NT2/D1 (cell line): ENCODE data around the gene ABI3BP.

Experiments
- DNase-seq: peaks from one replicate; pipeline ENCODE4 v3.0.0-alpha.2; 2011; ENCODE audit warnings: low read depth, low spot score
- H3K27me3 ChIP-seq: 2 replicates; pipeline ENCODE4 v1.6.0; 2011; ENCODE audit warnings: mild to moderate bottlenecking; ENCODE audit not compliant: insufficient read length, insufficient read depth
- H3K36me3 ChIP-seq: 2 replicates; pipeline ENCODE4 v1.6.1; 2011; ENCODE audit warnings: mild to moderate bottlenecking, low read length, mixed read lengths; ENCODE audit not compliant: insufficient read depth, insufficient read length
- H3K4me1 ChIP-seq: 2 replicates; pipeline ENCODE4 v1.5.1; 2011; ENCODE audit not compliant: insufficient read depth, insufficient read length
- H3K4me3 ChIP-seq: 2 replicates; pipeline ENCODE4 v1.5.1; 2011; ENCODE audit warnings: low read depth; ENCODE audit not compliant: insufficient read length
- H3K9ac ChIP-seq: 2 replicates; pipeline ENCODE4 v1.6.0; 2011; ENCODE audit warnings: low read depth; ENCODE audit not compliant: insufficient read length
- H3K9me3 ChIP-seq: 2 replicates; pipeline ENCODE4 v1.5.1; 2011; ENCODE audit warnings: mild to moderate bottlenecking, low read length; ENCODE audit not compliant: insufficient read depth
- SUZ12 ChIP-seq: IDR thresholded peaks from 2 replicates; pipeline ENCODE4 v1.6.1; 2011; ENCODE audit not compliant: insufficient read length, insufficient read depth; ENCODE audit errors: extremely low read depth
- YY1 ChIP-seq: IDR thresholded peaks from 2 replicates; pipeline ENCODE4 v1.6.1; 2011; ENCODE audit not compliant: insufficient read length, insufficient read depth
- ZNF274 ChIP-seq: IDR thresholded peaks from 2 replicates; pipeline ENCODE4 v1.6.1; 2011; ENCODE audit warnings: mild to moderate bottlenecking, low read depth, low read length

Gene ABI3BP, protein sequence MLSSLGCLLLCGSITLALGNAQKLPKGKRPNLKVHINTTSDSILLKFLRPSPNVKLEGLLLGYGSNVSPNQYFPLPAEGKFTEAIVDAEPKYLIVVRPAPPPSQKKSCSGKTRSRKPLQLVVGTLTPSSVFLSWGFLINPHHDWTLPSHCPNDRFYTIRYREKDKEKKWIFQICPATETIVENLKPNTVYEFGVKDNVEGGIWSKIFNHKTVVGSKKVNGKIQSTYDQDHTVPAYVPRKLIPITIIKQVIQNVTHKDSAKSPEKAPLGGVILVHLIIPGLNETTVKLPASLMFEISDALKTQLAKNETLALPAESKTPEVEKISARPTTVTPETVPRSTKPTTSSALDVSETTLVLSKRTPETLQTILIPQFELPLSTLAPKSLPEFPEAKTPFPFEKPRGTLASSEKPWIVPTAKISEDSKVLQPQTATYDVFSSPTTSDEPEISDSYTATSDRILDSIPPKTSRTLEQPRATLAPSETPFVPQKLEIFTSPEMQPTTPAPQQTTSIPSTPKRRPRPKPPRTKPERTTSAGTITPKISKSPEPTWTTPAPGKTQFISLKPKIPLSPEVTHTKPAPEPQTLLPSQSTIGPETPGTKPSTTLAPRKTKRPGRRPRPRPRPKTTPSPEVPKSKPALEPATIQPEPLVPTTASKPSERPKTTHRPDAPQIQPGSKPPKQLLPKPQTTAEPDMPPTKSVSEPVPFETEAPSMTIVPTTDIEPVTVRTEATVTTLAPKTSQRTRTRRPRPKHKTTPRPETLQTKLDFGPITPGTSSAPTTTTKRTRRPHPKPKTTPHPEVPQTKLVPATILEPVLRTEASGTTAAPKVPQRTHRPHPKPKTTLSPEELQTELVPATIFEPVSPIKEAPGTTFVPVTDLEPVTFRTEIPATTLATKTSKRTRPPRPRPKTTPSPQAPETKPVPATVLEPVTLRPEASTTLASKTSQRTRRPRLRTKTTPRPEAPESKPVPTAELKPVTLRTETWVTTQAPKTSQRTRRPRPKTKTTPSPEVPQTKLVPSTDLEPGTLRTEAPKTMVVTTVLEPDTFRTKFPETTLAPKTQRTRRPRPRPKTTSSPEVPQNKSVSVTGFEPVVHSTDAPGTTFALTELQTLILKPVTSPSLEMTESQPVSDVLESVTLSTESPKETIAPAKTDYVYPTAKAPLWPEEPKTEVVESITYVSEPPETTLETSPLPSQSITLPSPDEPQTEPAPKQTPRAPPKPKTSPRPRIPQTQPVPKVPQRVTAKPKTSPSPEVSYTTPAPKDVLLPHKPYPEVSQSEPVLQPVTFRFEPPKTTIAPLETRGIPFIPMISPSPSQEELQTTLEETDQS (N-terminal part only)

DNA sequence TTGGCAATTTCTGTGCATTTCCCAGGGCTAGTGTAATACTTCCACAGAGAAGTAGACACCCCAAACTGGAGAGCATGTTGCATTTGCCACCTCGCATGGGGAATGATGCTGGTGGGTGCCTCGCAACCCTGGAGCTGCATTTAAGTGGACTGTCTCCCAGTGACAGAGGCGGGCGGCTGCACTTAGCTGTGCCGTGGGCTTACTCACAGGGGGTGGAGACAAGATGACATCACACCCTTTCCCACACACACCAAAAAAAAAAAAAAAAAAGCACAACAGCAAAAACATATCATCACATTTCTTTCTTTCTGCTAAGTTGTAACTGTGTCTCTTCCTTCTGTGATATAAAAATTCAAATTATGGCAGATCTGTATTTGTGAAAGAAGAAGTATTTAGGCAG is at the start of gene ABI3BP:
TSS of gene ABI3BP (minus strand) at position 113 of the 400 bp plus-strand sequence. CDS start at position 76, 37 bp downstream.
- no peaks in the 10 kb centered on the region for H3K9me3 ChIP-seq
- no peak for DNase-seq
- no peaks in the 10 kb centered on the region for H3K36me3 ChIP-seq
- no peak within 1 kb of the TSS for H3K4me3 ChIP-seq
- no peaks in the 10 kb centered on the region for H3K4me1 ChIP-seq
- TF ChIP-seq YY1 (no peak), ZNF274 (no peak), SUZ12 (no peak)
- no peaks in the 10 kb centered on the region for H3K27me3 ChIP-seq
- no peak within 1 kb of the TSS for H3K9ac ChIP-seq

DNA sequence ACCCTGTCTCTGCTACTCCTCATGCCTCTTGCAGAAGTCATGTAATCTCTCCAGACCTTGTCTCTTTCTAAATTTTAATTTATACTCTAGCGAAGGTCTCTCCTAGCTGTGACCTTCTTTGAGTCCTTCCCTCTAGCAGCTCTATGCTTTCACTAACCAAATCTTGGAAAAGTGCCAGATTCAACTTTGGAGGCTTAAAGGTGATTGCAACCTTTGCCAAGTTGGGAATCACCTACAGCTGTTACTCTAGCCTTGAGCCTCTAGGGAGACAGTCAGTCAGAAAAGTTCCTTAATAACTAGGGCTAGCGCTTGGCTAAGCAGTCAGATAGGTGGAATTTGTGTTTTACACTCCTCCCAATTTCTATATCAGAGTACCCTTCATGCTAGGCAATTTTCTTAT is 46.1 kb upstream of the ABI3BP start:
- TF ChIP-seq SUZ12 (no peak), YY1 (no peak), ZNF274 (no peak)
- no peaks in the 10 kb centered on the region for H3K4me1 ChIP-seq
- H3K4me3 ChIP-seq: no peak overlapping the region
- H3K36me3 ChIP-seq: no peaks in the 10 kb centered on the region
- DNase-seq: no peak
- no peaks in the 10 kb centered on the region for H3K27me3 ChIP-seq
- no peak overlapping the region for H3K9ac ChIP-seq
- H3K9me3 ChIP-seq: peaks cover 4% of the 10 kb centered on the region; the same call in 1 of the 2 replicates

- peaks cover 4% of the 10 kb centered on the region; the same call in 1 of the 2 replicates for H3K9me3 ChIP-seq
- H3K27me3 ChIP-seq: no peaks in the 10 kb centered on the region
- DNase-seq: no peak
- no peaks in the 10 kb centered on the region for H3K36me3 ChIP-seq
- no peak overlapping the region for H3K4me3 ChIP-seq
- no peak for TF ChIP-seq YY1
- no peak for TF ChIP-seq SUZ12
- no peak for TF ChIP-seq ZNF274
- H3K9ac ChIP-seq: no peak overlapping the region
- H3K4me1 ChIP-seq: no peaks in the 10 kb centered on the region
These were observed 45.7 kb upstream of the ABI3BP start for GRCh38 chr3:101038880-101039279.

DNA sequence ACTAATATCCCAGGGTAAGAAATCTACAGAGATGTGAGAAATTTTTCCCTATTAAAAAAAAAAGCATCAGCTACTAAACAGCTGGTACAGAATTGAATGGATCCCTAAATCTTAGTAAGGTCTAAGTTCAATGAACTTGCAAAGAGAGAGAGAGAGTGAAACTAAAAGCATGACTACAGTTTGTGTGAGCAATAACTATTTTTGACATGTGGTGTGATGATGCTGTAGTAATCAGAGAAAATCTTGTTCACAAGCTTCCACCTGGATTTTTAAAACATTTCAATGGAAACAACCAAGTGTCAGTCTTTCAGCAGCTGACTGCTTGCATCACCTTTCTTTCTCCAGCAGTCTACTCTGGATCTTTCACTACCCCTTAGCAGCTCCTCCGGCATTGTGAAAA is 45.2 kb upstream of the ABI3BP start:
- H3K36me3 ChIP-seq: no peaks in the 10 kb centered on the region
- no peaks in the 10 kb centered on the region for H3K27me3 ChIP-seq
- no peak for TF ChIP-seq ZNF274
- H3K9ac ChIP-seq: no peak overlapping the region
- H3K4me3 ChIP-seq: no peak overlapping the region
- DNase-seq: no peak
- peaks cover 4% of the 10 kb centered on the region; the same call in 1 of the 2 replicates for H3K9me3 ChIP-seq
- H3K4me1 ChIP-seq: no peaks in the 10 kb centered on the region

DNA sequence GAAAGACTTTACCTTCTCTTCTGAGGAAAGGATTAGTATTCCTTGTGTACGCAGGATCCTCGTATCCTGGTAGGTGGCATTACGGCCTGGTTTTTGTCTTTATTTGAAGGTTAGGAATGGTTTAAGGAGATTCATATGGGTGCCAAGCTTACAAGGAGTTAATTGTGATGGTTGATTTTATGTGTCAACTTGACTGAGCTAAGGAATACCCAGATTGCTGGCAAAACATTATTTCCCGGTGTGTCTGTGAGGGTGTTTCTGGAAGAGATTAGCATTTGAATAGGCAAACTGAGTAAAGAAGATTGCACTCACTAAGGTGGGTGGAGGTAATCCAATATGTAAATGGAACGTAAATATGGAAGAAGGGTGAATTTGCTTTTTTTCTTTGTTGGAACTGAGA is 44.4 kb upstream of the ABI3BP start:
- TF ChIP-seq YY1 (no peak), SUZ12 (no peak), ZNF274 (no peak)
- H3K4me3 ChIP-seq: no peak overlapping the region
- no peak for DNase-seq
- H3K27me3 ChIP-seq: no peaks in the 10 kb centered on the region
- peaks cover 4% of the 10 kb centered on the region; the same call in 1 of the 2 replicates for H3K9me3 ChIP-seq
- H3K9ac ChIP-seq: no peak overlapping the region
- H3K4me1 ChIP-seq: no peaks in the 10 kb centered on the region
- no peaks in the 10 kb centered on the region for H3K36me3 ChIP-seq

DNA sequence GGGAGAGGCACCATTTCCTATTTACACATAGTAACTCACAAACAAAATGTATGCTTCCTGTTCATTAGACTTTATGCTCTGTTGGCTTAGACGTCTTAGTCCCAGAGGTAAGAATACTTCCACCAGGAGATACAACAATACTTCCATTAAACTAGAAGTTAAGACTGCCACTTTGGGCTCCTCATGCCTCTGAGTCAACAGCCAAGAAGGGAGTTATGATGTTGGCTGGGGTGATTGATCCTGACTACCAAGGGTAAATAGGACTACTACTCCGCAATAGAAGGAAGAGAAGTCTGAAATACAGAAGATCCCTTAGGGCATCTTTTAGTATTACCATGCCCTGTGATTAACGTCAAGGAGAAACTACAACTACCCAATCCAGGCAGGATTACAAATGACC is 43.5 kb upstream of the ABI3BP start:
- no peak for DNase-seq
- H3K9me3 ChIP-seq: peaks cover 4% of the 10 kb centered on the region; the same call in 1 of the 2 replicates
- no peak overlapping the region for H3K4me3 ChIP-seq
- TF ChIP-seq ZNF274 (no peak), SUZ12 (no peak)
- H3K27me3 ChIP-seq: no peaks in the 10 kb centered on the region
- no peaks in the 10 kb centered on the region for H3K4me1 ChIP-seq
- H3K36me3 ChIP-seq: no peaks in the 10 kb centered on the region
- no peak overlapping the region for H3K9ac ChIP-seq
